ENCODE measurements around the gene AGPAT1.

The AGPAT1 gene

GRCh38 chr6:32181148-32181702 lies 5.3 kb upstream of the AGPAT1 start:
- H3K36me3 ChIP-seq (ENCODE audit: control insufficient read depth, insufficient read depth, low read length): peaks cover 19% of the 10 kb centered on the region

GRCh38 chr6:32179766-32180405 lies 4.0 kb upstream of the AGPAT1 start:
- Histone ChIP-seq H3K36me3 (ENCODE audit: control insufficient read depth, insufficient read depth, low read length) (peaks cover 19% of the 10 kb centered on the region), H3K9ac (ENCODE audit: low read length) (no peak overlapping the region), H3K4me1 (ENCODE audit: control insufficient read depth, insufficient read depth, low read length) (peaks cover 23% of the 10 kb centered on the region), H3K27me3 (ENCODE audit: control insufficient read depth, insufficient read depth, low read length) (no peaks in the 10 kb centered on the region), H3K27ac (ENCODE audit: low read depth, low read length) (no peak overlapping the region), H3K4me3 (ENCODE audit: low read length) (no peak overlapping the region)

More at GRCh38 chr6:32181148-32181702, 5.3 kb upstream of the AGPAT1 start:
- peaks cover 20% of the 10 kb centered on the region for H3K4me1 ChIP-seq (ENCODE audit: control insufficient read depth, insufficient read depth, low read length)
- H3K27me3 ChIP-seq (ENCODE audit: control insufficient read depth, insufficient read depth, low read length): no peaks in the 10 kb centered on the region
- peak overlapping the region; percentile 23 for H3K27ac ChIP-seq (ENCODE audit: low read depth, low read length)
- H3K4me3 ChIP-seq (ENCODE audit: low read length): no peak overlapping the region
- no peak overlapping the region for H3K9ac ChIP-seq (ENCODE audit: low read length)

DNA sequence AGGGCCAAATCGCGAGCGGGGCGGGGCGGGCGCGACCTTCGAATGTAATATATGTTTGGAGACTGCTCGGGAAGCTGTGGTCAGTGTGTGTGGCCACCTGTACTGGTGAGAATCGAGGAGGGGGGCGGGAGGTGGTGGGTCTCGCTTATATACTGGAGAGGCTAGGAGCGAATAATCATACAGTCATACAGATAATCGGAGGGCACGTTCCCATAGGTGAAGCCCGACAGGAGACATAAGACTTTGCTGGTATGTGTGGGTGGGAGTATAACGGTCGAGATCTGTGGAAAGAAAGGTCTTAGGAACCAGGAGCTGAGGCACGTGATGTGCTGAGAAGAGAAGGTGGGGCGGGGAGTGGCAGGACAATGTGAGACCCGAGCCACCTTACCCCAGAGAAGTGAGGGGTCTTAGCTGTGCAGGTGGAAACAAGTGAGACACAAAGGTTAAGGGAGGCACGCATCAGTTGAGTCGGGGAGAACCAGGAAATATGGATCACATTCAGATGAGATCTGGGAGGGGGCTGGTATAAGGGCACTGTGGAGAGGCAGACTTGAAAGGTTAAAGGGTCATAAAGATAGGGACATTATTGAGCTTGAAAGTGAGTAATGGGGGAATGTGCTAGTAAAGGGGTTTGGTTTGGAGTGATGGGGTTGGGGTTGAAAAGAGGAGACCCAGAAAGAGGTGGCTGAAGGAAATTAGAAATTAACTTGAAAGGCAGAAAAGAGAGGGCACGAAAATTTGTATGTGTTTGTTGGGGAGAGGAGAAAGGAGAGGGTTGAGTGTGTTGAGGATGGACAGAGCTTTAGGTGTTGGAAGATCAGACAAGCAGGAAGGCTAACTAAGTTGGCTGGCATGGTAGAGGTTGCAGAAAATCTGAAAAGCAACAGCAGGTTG lies 2.9 kb upstream of the AGPAT1 start:
- Histone ChIP-seq H3K4me1 (ENCODE audit: control insufficient read depth, insufficient read depth, low read length) (peaks cover 27% of the 10 kb centered on the region), H3K4me3 (ENCODE audit: low read length) (peak overlapping the region; percentile 91), H3K27ac (ENCODE audit: low read depth, low read length) (peak overlapping the region; percentile 99)

DNA sequence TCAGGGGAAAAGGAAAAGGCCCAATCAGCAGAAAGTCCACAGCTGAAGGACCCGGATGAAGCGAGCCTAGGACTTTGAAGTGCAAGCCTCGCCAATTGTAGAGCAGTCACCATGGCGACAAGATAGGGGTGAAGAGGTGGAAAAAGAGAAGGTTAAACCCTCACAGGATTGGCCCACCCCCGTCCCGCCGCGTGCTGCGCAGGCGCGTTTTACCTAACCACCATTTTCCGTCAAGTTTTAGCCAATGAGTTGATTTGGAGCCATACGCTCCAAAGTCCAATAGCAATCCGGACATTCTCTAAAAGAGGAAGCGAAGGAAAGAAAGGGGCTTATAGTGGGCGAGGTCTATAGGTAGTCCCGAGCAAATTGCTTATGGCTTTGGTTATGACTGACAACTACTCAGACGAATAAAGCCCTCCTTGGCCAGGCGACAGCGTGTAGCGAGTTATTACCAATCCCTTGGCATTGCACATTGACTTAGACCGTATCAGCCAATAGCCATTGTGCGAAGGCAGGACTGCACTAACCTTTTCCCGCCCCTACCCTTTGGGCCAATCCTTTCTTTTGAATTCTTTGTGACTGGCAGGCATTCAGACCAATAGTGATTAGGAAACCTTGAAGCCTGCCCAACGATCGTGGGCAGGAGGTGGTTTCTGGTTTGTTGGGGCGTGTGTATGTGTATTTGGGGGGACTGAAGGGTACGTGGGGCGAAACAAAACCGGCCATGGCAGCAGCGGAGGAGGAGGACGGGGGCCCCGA lies 2.1 kb upstream of the AGPAT1 start, which contains the start of gene RNF5:
TSS of gene RNF5 (plus strand) at position 618 of the 759 bp plus-strand sequence. CDS start at position 725, 107 bp downstream.
- peaks cover 13% of the 10 kb centered on the region for H3K36me3 ChIP-seq (ENCODE audit: control insufficient read depth, insufficient read depth, low read length)
- no peaks in the 10 kb centered on the region for H3K27me3 ChIP-seq (ENCODE audit: control insufficient read depth, insufficient read depth, low read length)
- H3K9ac ChIP-seq (ENCODE audit: low read length): peak within 1 kb of the TSS; percentile 76
- H3K27ac ChIP-seq (ENCODE audit: low read depth, low read length): peak within 1 kb of the TSS; percentile 99
- peak within 1 kb of the TSS; percentile 91 for H3K4me3 ChIP-seq (ENCODE audit: low read length)
- peaks cover 27% of the 10 kb centered on the region for H3K4me1 ChIP-seq (ENCODE audit: control insufficient read depth, insufficient read depth, low read length)

More for the DNA sequence above, 2.9 kb upstream of the AGPAT1 start:
- Histone ChIP-seq H3K27me3 (ENCODE audit: control insufficient read depth, insufficient read depth, low read length) (no peaks in the 10 kb centered on the region), H3K9ac (ENCODE audit: low read length) (peak overlapping the region; percentile 41), H3K36me3 (ENCODE audit: control insufficient read depth, insufficient read depth, low read length) (peaks cover 19% of the 10 kb centered on the region)

GRCh38 chr6:32177183-32177787 lies 1.4 kb upstream of the AGPAT1 start:
- Histone ChIP-seq H3K36me3 (ENCODE audit: control insufficient read depth, insufficient read depth, low read length) (peaks cover 11% of the 10 kb centered on the region), H3K4me3 (ENCODE audit: low read length) (peak overlapping the region; percentile 91), H3K27ac (ENCODE audit: low read depth, low read length) (peak overlapping the region; percentile 99), H3K4me1 (ENCODE audit: control insufficient read depth, insufficient read depth, low read length) (peaks cover 27% of the 10 kb centered on the region), H3K27me3 (ENCODE audit: control insufficient read depth, insufficient read depth, low read length) (no peaks in the 10 kb centered on the region), H3K9ac (ENCODE audit: low read length) (peak overlapping the region; percentile 76)

DNA sequence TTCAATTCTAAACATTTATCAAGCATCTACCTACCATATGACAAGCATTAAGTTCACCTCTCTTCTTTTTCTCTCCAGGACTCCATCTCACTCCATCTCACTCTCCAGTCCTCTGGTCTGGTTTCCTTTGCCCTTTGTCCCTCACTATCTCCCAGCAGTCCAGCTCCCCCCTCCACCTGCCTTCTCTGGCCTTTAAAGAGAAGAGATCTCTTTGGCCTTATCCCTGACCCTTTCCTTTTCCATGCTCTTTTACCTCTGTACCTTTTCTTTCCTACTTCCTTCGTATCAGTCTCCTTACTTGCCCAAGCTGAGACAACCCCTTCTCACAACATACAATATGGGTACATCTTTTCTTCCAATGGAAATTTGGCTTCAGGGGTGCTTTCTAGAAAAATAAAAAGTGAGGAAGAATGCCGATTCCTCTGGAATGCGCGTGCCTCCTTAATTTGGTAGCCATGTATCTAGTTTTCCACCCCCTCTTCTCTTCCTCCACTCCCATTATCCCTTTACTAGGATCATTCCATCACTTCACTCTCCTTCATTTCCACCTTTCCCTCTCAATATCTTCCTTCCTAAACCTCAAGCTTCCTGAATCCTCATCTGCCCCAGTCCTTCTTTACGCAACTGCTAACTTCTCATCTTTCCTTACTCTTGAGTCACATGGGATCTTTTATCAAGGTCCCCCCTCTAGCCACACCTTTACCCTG lies 745 bp upstream of the AGPAT1 start:
- Histone ChIP-seq H3K4me1 (ENCODE audit: control insufficient read depth, insufficient read depth, low read length) (peaks cover 27% of the 10 kb centered on the region), H3K4me3 (ENCODE audit: low read length) (peak overlapping the region; percentile 91)

DNA sequence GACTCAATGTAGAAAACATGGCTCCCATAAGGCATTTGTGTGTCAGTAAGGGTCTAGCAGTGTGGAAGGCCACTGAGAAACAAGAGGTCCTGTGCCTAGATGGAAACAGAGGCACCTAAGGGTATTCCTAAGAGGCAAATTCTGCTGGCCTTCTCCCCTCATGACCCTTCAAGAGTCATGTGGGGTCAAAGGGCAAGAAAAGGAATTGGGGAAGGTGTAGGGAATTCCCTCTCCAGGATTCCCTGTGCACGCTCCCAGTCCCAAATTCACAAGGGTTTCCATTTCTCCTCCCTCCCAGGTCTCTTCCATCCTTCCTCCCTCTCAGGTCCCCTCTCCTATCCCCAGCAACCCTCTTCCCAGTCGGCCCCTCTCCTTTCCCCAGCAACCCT lies 568 bp downstream of the AGPAT1 start:
- H3K36me3 ChIP-seq (ENCODE audit: control insufficient read depth, insufficient read depth, low read length): peaks cover 14% of the 10 kb centered on the region
- H3K27ac ChIP-seq (ENCODE audit: low read depth, low read length): peak overlapping the region; percentile 99
- H3K27me3 ChIP-seq (ENCODE audit: control insufficient read depth, insufficient read depth, low read length): no peaks in the 10 kb centered on the region
- H3K4me1 ChIP-seq (ENCODE audit: control insufficient read depth, insufficient read depth, low read length): peaks cover 27% of the 10 kb centered on the region
- H3K9ac ChIP-seq (ENCODE audit: low read length): peak overlapping the region; percentile 83
- peak overlapping the region; percentile 94 for H3K4me3 ChIP-seq (ENCODE audit: low read length)

More for the DNA sequence above, 745 bp upstream of the AGPAT1 start:
- peaks cover 11% of the 10 kb centered on the region for H3K36me3 ChIP-seq (ENCODE audit: control insufficient read depth, insufficient read depth, low read length)
- no peaks in the 10 kb centered on the region for H3K27me3 ChIP-seq (ENCODE audit: control insufficient read depth, insufficient read depth, low read length)
- H3K9ac ChIP-seq (ENCODE audit: low read length): peak overlapping the region; percentile 76
- peak overlapping the region; percentile 99 for H3K27ac ChIP-seq (ENCODE audit: low read depth, low read length)

GRCh38 chr6:32174416-32174815 lies 1.5 kb downstream of the AGPAT1 start:
- Histone ChIP-seq H3K27me3 (ENCODE audit: control insufficient read depth, insufficient read depth, low read length) (no peaks in the 10 kb centered on the region), H3K36me3 (ENCODE audit: control insufficient read depth, insufficient read depth, low read length) (peaks cover 20% of the 10 kb centered on the region), H3K4me3 (ENCODE audit: low read length) (no peak overlapping the region), H3K27ac (ENCODE audit: low read depth, low read length) (no peak overlapping the region), H3K9ac (ENCODE audit: low read length) (no peak overlapping the region), H3K4me1 (ENCODE audit: control insufficient read depth, insufficient read depth, low read length) (peaks cover 27% of the 10 kb centered on the region)

- H3K9ac ChIP-seq (ENCODE audit: low read length): no peak overlapping the region
- H3K4me1 ChIP-seq (ENCODE audit: control insufficient read depth, insufficient read depth, low read length): peaks cover 20% of the 10 kb centered on the region
- H3K27ac ChIP-seq (ENCODE audit: low read depth, low read length): no peak overlapping the region
- no peak overlapping the region for H3K4me3 ChIP-seq (ENCODE audit: low read length)
- H3K27me3 ChIP-seq (ENCODE audit: control insufficient read depth, insufficient read depth, low read length): no peaks in the 10 kb centered on the region
- peaks cover 28% of the 10 kb centered on the region for H3K36me3 ChIP-seq (ENCODE audit: control insufficient read depth, insufficient read depth, low read length)
Observed at GRCh38 chr6:32173051-32173727, 2.7 kb downstream of the AGPAT1 start.

GRCh38 chr6:32171234-32171633 lies 4.7 kb downstream of the AGPAT1 start:
- H3K4me3 ChIP-seq (ENCODE audit: low read length): no peak overlapping the region
- H3K4me1 ChIP-seq (ENCODE audit: control insufficient read depth, insufficient read depth, low read length): peaks cover 10% of the 10 kb centered on the region
- H3K27ac ChIP-seq (ENCODE audit: low read depth, low read length): no peak overlapping the region
- no peaks in the 10 kb centered on the region for H3K27me3 ChIP-seq (ENCODE audit: control insufficient read depth, insufficient read depth, low read length)
- peaks cover 36% of the 10 kb centered on the region for H3K36me3 ChIP-seq (ENCODE audit: control insufficient read depth, insufficient read depth, low read length)
- H3K9ac ChIP-seq (ENCODE audit: low read length): no peak overlapping the region

- Histone ChIP-seq H3K4me3 (ENCODE audit: low read length) (no peak overlapping the region), H3K27ac (ENCODE audit: low read depth, low read length) (no peak overlapping the region), H3K4me1 (ENCODE audit: control insufficient read depth, insufficient read depth, low read length) (peaks cover 8% of the 10 kb centered on the region), H3K9ac (ENCODE audit: low read length) (no peak overlapping the region), H3K27me3 (ENCODE audit: control insufficient read depth, insufficient read depth, low read length) (no peaks in the 10 kb centered on the region), H3K36me3 (ENCODE audit: control insufficient read depth, insufficient read depth, low read length) (peaks cover 36% of the 10 kb centered on the region)
Observed at GRCh38 chr6:32170294-32170693, 5.6 kb downstream of the AGPAT1 start.
